Effector memory CD4-positive, alpha-beta T cell (primary cell): ENCODE measurements around the gene CCDC190.

Experiments
- DNase-seq, 3 donors: peaks; one replicate each; pipeline ENCODE4 v3.0.0-alpha.2; 2020
- H3K27ac ChIP-seq: 2 replicates; pipeline ENCODE4 v1.7.0; 2013; ENCODE audit warnings: mild to moderate bottlenecking, low read length, moderate library complexity; ENCODE audit not compliant: insufficient read depth, poor library complexity, severe bottlenecking
- H3K27me3 ChIP-seq: replicated peaks from 2 replicates; pipeline ENCODE4 v1.7.0; 2013; ENCODE audit warnings: mild to moderate bottlenecking, low read length; ENCODE audit not compliant: insufficient read depth, control insufficient read depth, poor library complexity, severe bottlenecking
- H3K36me3 ChIP-seq: 2 replicates; pipeline ENCODE4 v1.7.0; 2013; ENCODE audit warnings: mild to moderate bottlenecking, low read length, moderate library complexity; ENCODE audit not compliant: control insufficient read depth, insufficient read depth
- H3K4me1 ChIP-seq: 2 replicates; pipeline ENCODE4 v1.7.0; 2013; ENCODE audit warnings: low read length, mild to moderate bottlenecking; ENCODE audit not compliant: control insufficient read depth, insufficient read depth, poor library complexity, severe bottlenecking
- H3K4me3 ChIP-seq: 2 replicates; pipeline ENCODE4 v1.7.0; 2013; ENCODE audit warnings: low read length, low read depth, mild to moderate bottlenecking; ENCODE audit not compliant: insufficient read depth, poor library complexity, severe bottlenecking
- H3K9me3 ChIP-seq: 2 replicates; pipeline ENCODE4 v1.7.0; 2013; ENCODE audit warnings: mild to moderate bottlenecking, low read length, moderate library complexity; ENCODE audit not compliant: control insufficient read depth

CCDC190 gene

GRCh38 chr1:162901243-162901642, 40.3 kb upstream of the CCDC190 start:
- H3K4me1 ChIP-seq = no peaks in the 10 kb centered on the region
- no peaks in the 10 kb centered on the region for H3K36me3 ChIP-seq
- no peak overlapping the region for H3K27ac ChIP-seq
- no peaks in the 10 kb centered on the region for H3K9me3 ChIP-seq
- H3K4me3 ChIP-seq = no peak overlapping the region
- no peaks in the 10 kb centered on the region for H3K27me3 ChIP-seq
- no peak for DNase-seq

DNA sequence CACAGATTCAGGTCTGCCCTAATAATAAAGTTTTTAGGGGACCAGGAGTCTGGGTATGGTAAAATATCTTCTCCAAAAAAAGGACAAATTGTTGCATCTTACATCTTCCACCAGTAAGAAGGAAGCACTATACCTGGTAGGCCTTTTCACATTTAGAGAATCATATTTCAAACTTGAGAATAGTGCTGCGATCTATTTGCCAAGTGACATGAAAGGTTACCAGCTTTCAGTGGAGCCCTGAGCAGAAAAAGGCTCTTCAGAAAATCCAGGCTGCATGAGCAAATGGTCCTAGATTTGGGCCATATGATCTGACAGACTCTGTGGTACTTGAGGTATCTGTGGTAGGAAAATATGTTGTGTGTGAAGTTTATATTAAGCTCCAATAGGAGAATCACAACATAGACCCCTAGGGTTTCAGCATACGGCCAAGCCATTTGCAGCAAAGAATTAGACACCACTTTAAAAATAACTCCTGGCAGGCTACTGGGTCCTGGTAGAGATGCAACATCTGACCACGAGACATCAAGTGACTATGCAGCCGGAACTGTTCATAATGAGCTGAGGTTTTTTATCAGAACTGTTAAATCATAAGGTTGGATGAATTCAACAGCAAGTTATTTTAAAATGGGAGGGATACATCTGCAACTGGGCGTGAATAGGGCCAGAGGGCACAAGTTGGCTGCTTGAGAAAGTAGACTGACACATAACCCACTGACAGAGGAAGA, 38.6 kb upstream of the CCDC190 start:
- H3K27ac ChIP-seq = no peak overlapping the region
- no peak overlapping the region for H3K4me3 ChIP-seq
- H3K27me3 ChIP-seq = no peaks in the 10 kb centered on the region
- DNase-seq = no peak
- no peaks in the 10 kb centered on the region for H3K9me3 ChIP-seq
- no peaks in the 10 kb centered on the region for H3K4me1 ChIP-seq
- no peaks in the 10 kb centered on the region for H3K36me3 ChIP-seq

- H3K27ac ChIP-seq = no peak overlapping the region
- no peaks in the 10 kb centered on the region for H3K36me3 ChIP-seq
- no peaks in the 10 kb centered on the region for H3K4me1 ChIP-seq
- no peaks in the 10 kb centered on the region for H3K27me3 ChIP-seq
- H3K9me3 ChIP-seq = no peaks in the 10 kb centered on the region
- no peak for DNase-seq
- H3K4me3 ChIP-seq = no peak overlapping the region
Observed at GRCh38 chr1:162893612-162893908, 32.6 kb upstream of the CCDC190 start.

GRCh38 chr1:162892906-162893611, 32.1 kb upstream of the CCDC190 start:
- H3K4me1 ChIP-seq = no peaks in the 10 kb centered on the region

DNA sequence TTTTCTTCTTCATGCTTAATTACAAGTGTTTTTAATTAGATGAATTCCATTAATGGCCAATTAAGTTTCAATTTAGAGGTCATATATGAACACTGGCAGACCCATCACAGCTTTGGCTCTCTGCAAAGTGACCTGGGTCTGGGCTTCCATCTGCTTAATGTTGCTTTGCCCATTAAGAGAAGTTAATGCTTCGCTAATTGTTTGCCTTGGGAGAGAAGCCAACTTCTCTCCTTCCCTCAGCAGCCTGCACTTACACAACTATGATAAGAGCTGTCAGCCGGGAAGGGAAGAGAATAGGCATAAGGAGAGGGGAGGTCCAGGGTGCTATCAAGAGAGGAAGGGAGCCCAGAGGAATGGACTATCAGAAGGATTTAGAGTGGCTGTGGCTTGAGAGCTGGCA, 29.0 kb upstream of the CCDC190 start:
- DNase-seq = no peak
- no peaks in the 10 kb centered on the region for H3K9me3 ChIP-seq
- H3K27ac ChIP-seq = no peak overlapping the region
- no peaks in the 10 kb centered on the region for H3K27me3 ChIP-seq
- no peaks in the 10 kb centered on the region for H3K36me3 ChIP-seq
- H3K4me3 ChIP-seq = no peak overlapping the region
- no peaks in the 10 kb centered on the region for H3K4me1 ChIP-seq

More at GRCh38 chr1:162892906-162893611, 32.1 kb upstream of the CCDC190 start:
- Histone ChIP-seq H3K36me3 (no peaks in the 10 kb centered on the region), H3K27ac (no peak overlapping the region), H3K4me3 (no peak overlapping the region), H3K27me3 (no peaks in the 10 kb centered on the region), H3K9me3 (no peaks in the 10 kb centered on the region)
- DNase-seq = no peak

GRCh38 chr1:162886705-162887104, 25.7 kb upstream of the CCDC190 start:
- Histone ChIP-seq H3K27me3 (no peaks in the 10 kb centered on the region), H3K4me1 (no peaks in the 10 kb centered on the region), H3K4me3 (no peak overlapping the region), H3K36me3 (no peaks in the 10 kb centered on the region), H3K27ac (no peak overlapping the region), H3K9me3 (no peaks in the 10 kb centered on the region)
- no peak for DNase-seq

DNA sequence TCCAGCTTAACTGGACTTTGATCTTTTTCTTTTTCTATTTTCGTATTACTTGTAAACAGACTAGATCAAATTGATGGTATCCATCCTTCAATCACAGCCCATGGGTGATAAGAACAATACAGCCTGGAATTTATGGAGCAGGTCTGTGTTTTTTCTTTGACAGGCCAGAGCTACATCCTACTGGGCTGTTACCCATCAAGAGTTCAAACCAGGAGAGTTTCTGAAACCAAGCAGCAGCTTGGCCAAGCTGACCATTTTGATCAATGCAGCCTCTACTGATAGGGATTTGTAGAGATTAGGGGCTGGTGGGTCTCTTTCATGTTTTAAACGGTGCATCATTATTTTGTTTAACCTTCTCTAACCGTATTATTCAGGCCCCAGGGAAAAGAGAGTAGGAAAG, 24.3 kb upstream of the CCDC190 start:
- no peak overlapping the region for H3K27ac ChIP-seq
- H3K9me3 ChIP-seq = no peaks in the 10 kb centered on the region
- no peaks in the 10 kb centered on the region for H3K36me3 ChIP-seq
- no peaks in the 10 kb centered on the region for H3K27me3 ChIP-seq
- H3K4me3 ChIP-seq = no peak overlapping the region
- DNase-seq = no peak
- H3K4me1 ChIP-seq = no peaks in the 10 kb centered on the region

GRCh38 chr1:162884831-162885230, 23.9 kb upstream of the CCDC190 start:
- Histone ChIP-seq H3K9me3 (no peaks in the 10 kb centered on the region), H3K27me3 (no peaks in the 10 kb centered on the region), H3K27ac (no peak overlapping the region), H3K36me3 (no peaks in the 10 kb centered on the region), H3K4me3 (no peak overlapping the region), H3K4me1 (no peaks in the 10 kb centered on the region)
- DNase-seq = no peak

DNA sequence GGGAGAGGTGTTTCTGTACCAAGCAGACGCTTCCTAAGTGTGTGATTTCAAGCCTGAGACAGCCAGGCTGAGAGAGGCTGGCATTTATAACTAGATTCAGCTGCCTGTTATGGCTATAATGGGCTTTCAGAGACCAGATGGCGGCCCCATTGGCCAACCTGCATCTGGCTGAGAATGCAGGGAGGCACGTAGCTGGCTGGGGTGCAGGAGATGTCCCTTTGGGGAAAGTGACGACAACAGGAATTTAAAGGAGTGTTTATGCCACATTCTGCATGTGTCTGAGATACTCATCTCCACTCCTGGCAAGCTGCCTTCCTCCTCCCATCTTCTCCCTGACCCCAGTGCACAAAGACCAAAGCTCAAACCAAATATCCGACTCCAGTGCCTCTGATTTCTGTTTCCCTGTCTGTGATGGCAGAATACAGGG, 21.3 kb upstream of the CCDC190 start:
- Histone ChIP-seq H3K4me3 (no peak overlapping the region), H3K36me3 (no peaks in the 10 kb centered on the region), H3K27me3 (no peaks in the 10 kb centered on the region), H3K9me3 (no peaks in the 10 kb centered on the region), H3K27ac (no peak overlapping the region), H3K4me1 (no peaks in the 10 kb centered on the region)
- no peak for DNase-seq

- Histone ChIP-seq H3K4me1 (no peaks in the 10 kb centered on the region), H3K4me3 (no peak overlapping the region), H3K9me3 (no peaks in the 10 kb centered on the region), H3K27me3 (no peaks in the 10 kb centered on the region), H3K36me3 (no peaks in the 10 kb centered on the region), H3K27ac (no peak overlapping the region)
- no peak for DNase-seq
Observed at GRCh38 chr1:162881590-162881989, 20.6 kb upstream of the CCDC190 start.
